ENCODE results near the gene MCM6.

The MCM6 gene

GRCh38 chr2:135840601-135841000 is 35.6 kb downstream of the MCM6 start:
- H2BK5ac ChIP-seq (ENCODE audit: low read length): no peak overlapping the region
- no peak overlapping the region for H3K18ac ChIP-seq (ENCODE audit: low read length)
- H3K36me3 ChIP-seq (replicated peaks in 1 of 2; ENCODE audit: control insufficient read depth in 2 of 2, insufficient read depth in 2 of 2, low read length in 2 of 2): peaks cover 19 to 82% of the 10 kb centered on the region in 2 donors
- no peak overlapping the region for H2BK15ac ChIP-seq (ENCODE audit: low read length)
- H3K27me3 ChIP-seq (ENCODE audit: control insufficient read depth in 3 of 3, insufficient read depth in 3 of 3, low read depth in 1 of 3, low read length in 3 of 3): no peaks in the 10 kb centered on the region
- no peak overlapping the region for H3K4me2 ChIP-seq (ENCODE audit: insufficient read depth, low read length, poor library complexity, severe bottlenecking)
- H3K23ac ChIP-seq (ENCODE audit: low read depth, low read length, poor library complexity): no peak overlapping the region
- H2AFZ ChIP-seq (ENCODE audit: low read length): no peak overlapping the region
- no peaks in the 10 kb centered on the region for H3K79me1 ChIP-seq (ENCODE audit: low read depth, low read length)
- no peak overlapping the region for H3K14ac ChIP-seq (ENCODE audit: low read length)
- no peak overlapping the region for H3K9ac ChIP-seq (ENCODE audit: low read depth, low read length, poor library complexity)
- no peak overlapping the region for H3K4me3 ChIP-seq (ENCODE audit: low read length in 2 of 2)
- H3K4me1 ChIP-seq (ENCODE audit: control insufficient read depth in 2 of 2, insufficient read depth in 1 of 2, low read depth in 1 of 2, low read length in 2 of 2): no peaks in the 10 kb centered on the region
- no peak overlapping the region for H2AK5ac ChIP-seq (ENCODE audit: low read depth, low read length)
- H4K8ac ChIP-seq (ENCODE audit: low read depth, low read length): no peak overlapping the region
- H3K27ac ChIP-seq (replicated peaks; ENCODE audit: low read length): no peak overlapping the region
- no peak overlapping the region for H2BK12ac ChIP-seq (ENCODE audit: low read length)
- WGBS, 2 donors (ENCODE audit: extremely low coverage in 2 of 2, insufficient read length in 2 of 2, insufficient replicate concordance in 1 of 2): no CpG with 5 or more reads among the region's 2 CpGs
- H2BK120ac ChIP-seq (ENCODE audit: low read depth, low read length): no peak overlapping the region
- DNase-seq (ENCODE audit: low spot score): no peak
- no peaks in the 10 kb centered on the region for H3K9me3 ChIP-seq (replicated peaks in 1 of 2; ENCODE audit: control insufficient read depth in 2 of 2, insufficient read depth in 1 of 2, low read depth in 1 of 2, low read length in 2 of 2)
- H3K4ac ChIP-seq (ENCODE audit: low read length): no peak overlapping the region
- H4K91ac ChIP-seq (ENCODE audit: low read depth, low read length, poor library complexity): no peak overlapping the region

DNA sequence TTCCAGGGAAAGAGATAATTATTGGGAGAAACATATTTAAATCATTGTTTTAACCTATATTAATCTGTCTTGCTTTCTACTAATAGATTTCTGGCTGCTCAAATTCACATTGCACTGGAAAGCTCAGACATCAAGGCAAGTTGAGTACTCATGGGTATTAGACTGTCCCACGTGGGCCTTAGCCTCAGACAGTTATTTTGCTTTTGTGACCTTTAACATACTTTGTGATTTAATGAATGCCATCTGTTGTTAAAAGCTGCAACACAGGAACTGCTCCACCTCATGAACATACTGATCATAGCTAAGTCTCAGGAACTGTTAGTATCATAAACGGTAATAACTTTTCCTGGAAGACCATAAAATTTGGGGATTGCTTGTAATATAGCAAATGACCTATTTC is 36.5 kb downstream of the MCM6 start:
- no peak overlapping the region for H2BK5ac ChIP-seq (ENCODE audit: low read length)
- no peak overlapping the region for H3K23ac ChIP-seq (ENCODE audit: low read depth, low read length, poor library complexity)
- no peaks in the 10 kb centered on the region for H3K27me3 ChIP-seq (ENCODE audit: control insufficient read depth in 3 of 3, insufficient read depth in 3 of 3, low read depth in 1 of 3, low read length in 3 of 3)
- H3K36me3 ChIP-seq (replicated peaks in 1 of 2; ENCODE audit: control insufficient read depth in 2 of 2, insufficient read depth in 2 of 2, low read length in 2 of 2): peaks cover 19 to 73% of the 10 kb centered on the region in 2 donors
- WGBS, 2 donors (ENCODE audit: extremely low coverage in 2 of 2, insufficient read length in 2 of 2, insufficient replicate concordance in 1 of 2): no CpG with 5 or more reads among the region's 2 CpGs
- H3K4ac ChIP-seq (ENCODE audit: low read length): no peak overlapping the region
- no peak overlapping the region for H4K8ac ChIP-seq (ENCODE audit: low read depth, low read length)
- no peak overlapping the region for H3K4me3 ChIP-seq (ENCODE audit: low read length in 2 of 2)
- no peak overlapping the region for H2BK12ac ChIP-seq (ENCODE audit: low read length)
- no peak overlapping the region for H2AK5ac ChIP-seq (ENCODE audit: low read depth, low read length)
- no peak for DNase-seq (ENCODE audit: low spot score)
- no peaks in the 10 kb centered on the region for H3K79me1 ChIP-seq (ENCODE audit: low read depth, low read length)
- H3K18ac ChIP-seq (ENCODE audit: low read length): no peak overlapping the region
- no peak overlapping the region for H4K91ac ChIP-seq (ENCODE audit: low read depth, low read length, poor library complexity)
- no peak overlapping the region for H3K27ac ChIP-seq (replicated peaks; ENCODE audit: low read length)
- no peak overlapping the region for H2BK15ac ChIP-seq (ENCODE audit: low read length)
- H3K4me1 ChIP-seq (ENCODE audit: control insufficient read depth in 2 of 2, insufficient read depth in 1 of 2, low read depth in 1 of 2, low read length in 2 of 2): no peaks in the 10 kb centered on the region
- H3K9ac ChIP-seq (ENCODE audit: low read depth, low read length, poor library complexity): no peak overlapping the region
- H3K14ac ChIP-seq (ENCODE audit: low read length): no peak overlapping the region
- no peak overlapping the region for H3K4me2 ChIP-seq (ENCODE audit: insufficient read depth, low read length, poor library complexity, severe bottlenecking)
- H2BK120ac ChIP-seq (ENCODE audit: low read depth, low read length): no peak overlapping the region
- H2AFZ ChIP-seq (ENCODE audit: low read length): no peak overlapping the region
- no peaks in the 10 kb centered on the region for H3K9me3 ChIP-seq (replicated peaks in 1 of 2; ENCODE audit: control insufficient read depth in 2 of 2, insufficient read depth in 1 of 2, low read depth in 1 of 2, low read length in 2 of 2)

GRCh38 chr2:135838502-135838901 is 37.7 kb downstream of the MCM6 start:
- Histone ChIP-seq H3K23ac (ENCODE audit: low read depth, low read length, poor library complexity) (no peak overlapping the region), H3K4me1 (ENCODE audit: control insufficient read depth in 2 of 2, insufficient read depth in 1 of 2, low read depth in 1 of 2, low read length in 2 of 2) (no peaks in the 10 kb centered on the region), H3K9ac (ENCODE audit: low read depth, low read length, poor library complexity) (no peak overlapping the region), H3K4me2 (ENCODE audit: insufficient read depth, low read length, poor library complexity, severe bottlenecking) (no peak overlapping the region), H4K8ac (ENCODE audit: low read depth, low read length) (no peak overlapping the region), H3K4me3 (ENCODE audit: low read length in 2 of 2) (no peak overlapping the region), H2BK120ac (ENCODE audit: low read depth, low read length) (no peak overlapping the region), H3K36me3 (replicated peaks in 1 of 2; ENCODE audit: control insufficient read depth in 2 of 2, insufficient read depth in 2 of 2, low read length in 2 of 2) (peaks cover 13 to 61% of the 10 kb centered on the region in 2 donors), H3K79me1 (ENCODE audit: low read depth, low read length) (no peaks in the 10 kb centered on the region), H3K14ac (ENCODE audit: low read length) (no peak overlapping the region), H3K18ac (ENCODE audit: low read length) (no peak overlapping the region), H2BK12ac (ENCODE audit: low read length) (no peak overlapping the region), H2BK15ac (ENCODE audit: low read length) (no peak overlapping the region), H4K91ac (ENCODE audit: low read depth, low read length, poor library complexity) (no peak overlapping the region), H3K27ac (replicated peaks; ENCODE audit: low read length) (no peak overlapping the region), H2BK5ac (ENCODE audit: low read length) (no peak overlapping the region), H3K27me3 (ENCODE audit: control insufficient read depth in 3 of 3, insufficient read depth in 3 of 3, low read depth in 1 of 3, low read length in 3 of 3) (no peaks in the 10 kb centered on the region), H3K4ac (ENCODE audit: low read length) (no peak overlapping the region), H3K9me3 (replicated peaks in 1 of 2; ENCODE audit: control insufficient read depth in 2 of 2, insufficient read depth in 1 of 2, low read depth in 1 of 2, low read length in 2 of 2) (no peaks in the 10 kb centered on the region), H2AK5ac (ENCODE audit: low read depth, low read length) (no peak overlapping the region), H2AFZ (ENCODE audit: low read length) (no peak overlapping the region)
- no CpG with 5 or more reads among the region's 3 CpGs for WGBS, 2 donors (ENCODE audit: extremely low coverage in 2 of 2, insufficient read length in 2 of 2, insufficient replicate concordance in 1 of 2)
- DNase-seq (ENCODE audit: low spot score): no peak

DNA sequence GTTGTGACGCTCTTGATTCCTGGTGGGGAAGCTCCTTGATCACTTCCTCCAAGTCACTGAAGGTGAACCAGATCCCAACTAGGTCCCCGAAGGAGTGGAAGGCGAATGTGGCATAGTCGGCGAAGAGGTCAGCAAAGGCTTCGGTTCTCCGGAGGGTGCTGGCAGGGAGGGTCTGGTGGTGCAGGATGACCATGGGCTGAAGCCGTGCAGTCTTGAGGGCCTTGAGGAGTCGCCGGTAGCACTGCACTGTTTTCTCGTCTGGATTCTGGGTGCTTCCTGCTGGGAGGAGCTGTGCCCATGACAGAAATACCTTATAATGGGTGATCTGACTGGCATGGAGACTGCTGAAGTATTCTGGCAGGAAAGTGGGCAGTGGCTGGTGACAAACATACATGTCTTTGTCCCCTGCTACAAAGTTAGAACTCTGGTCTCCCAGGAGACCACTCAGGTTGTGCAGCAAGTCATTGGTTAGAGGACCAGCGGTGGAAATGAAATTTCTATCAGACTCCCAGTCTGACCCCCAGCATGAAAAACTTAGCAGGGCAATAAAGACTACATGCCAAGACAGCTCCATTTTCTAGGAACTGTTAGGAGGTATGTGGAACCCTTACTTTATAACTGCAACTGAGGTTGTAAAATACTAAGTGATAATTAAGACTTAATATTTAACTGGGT is 39.5 kb downstream of the MCM6 start, which contains the start of gene LCT:
TSS of gene LCT (minus strand) at position 589 of the 675 bp plus-strand sequence. CDS start at position 574, 15 bp downstream.
- no peak within 1 kb of the TSS for H3K27ac ChIP-seq (replicated peaks; ENCODE audit: low read length)
- H3K79me1 ChIP-seq (ENCODE audit: low read depth, low read length): no peaks in the 10 kb centered on the region
- no peak for DNase-seq (ENCODE audit: low spot score)
- H2BK5ac ChIP-seq (ENCODE audit: low read length): no peak within 1 kb of the TSS
- H2BK15ac ChIP-seq (ENCODE audit: low read length): no peak within 1 kb of the TSS
- H4K91ac ChIP-seq (ENCODE audit: low read depth, low read length, poor library complexity): no peak within 1 kb of the TSS
- H3K9ac ChIP-seq (ENCODE audit: low read depth, low read length, poor library complexity): no peak within 1 kb of the TSS
- H3K4me1 ChIP-seq (ENCODE audit: control insufficient read depth in 2 of 2, insufficient read depth in 1 of 2, low read depth in 1 of 2, low read length in 2 of 2): no peaks in the 10 kb centered on the region
- H3K4me2 ChIP-seq (ENCODE audit: insufficient read depth, low read length, poor library complexity, severe bottlenecking): no peak within 1 kb of the TSS
- H3K4ac ChIP-seq (ENCODE audit: low read length): no peak within 1 kb of the TSS
- H2AK5ac ChIP-seq (ENCODE audit: low read depth, low read length): no peak within 1 kb of the TSS
- WGBS, 2 donors (ENCODE audit: extremely low coverage in 2 of 2, insufficient read length in 2 of 2, insufficient replicate concordance in 1 of 2): no CpG with 5 or more reads among the region's 12 CpGs
- H3K36me3 ChIP-seq (replicated peaks in 1 of 2; ENCODE audit: control insufficient read depth in 2 of 2, insufficient read depth in 2 of 2, low read length in 2 of 2): peaks cover 4 to 43% of the 10 kb centered on the region in 2 donors
- no peak within 1 kb of the TSS for H3K18ac ChIP-seq (ENCODE audit: low read length)
- H4K8ac ChIP-seq (ENCODE audit: low read depth, low read length): no peak within 1 kb of the TSS
- H3K9me3 ChIP-seq (replicated peaks in 1 of 2; ENCODE audit: control insufficient read depth in 2 of 2, insufficient read depth in 1 of 2, low read depth in 1 of 2, low read length in 2 of 2): no peaks in the 10 kb centered on the region
- H3K23ac ChIP-seq (ENCODE audit: low read depth, low read length, poor library complexity): no peak within 1 kb of the TSS
- no peak within 1 kb of the TSS for H3K4me3 ChIP-seq (ENCODE audit: low read length in 2 of 2)
- H2BK120ac ChIP-seq (ENCODE audit: low read depth, low read length): no peak within 1 kb of the TSS
- no peak within 1 kb of the TSS for H2AFZ ChIP-seq (ENCODE audit: low read length)
- H3K27me3 ChIP-seq (ENCODE audit: control insufficient read depth in 3 of 3, insufficient read depth in 3 of 3, low read depth in 1 of 3, low read length in 3 of 3): no peaks in the 10 kb centered on the region
- no peak within 1 kb of the TSS for H3K14ac ChIP-seq (ENCODE audit: low read length)
- no peak within 1 kb of the TSS for H2BK12ac ChIP-seq (ENCODE audit: low read length)

Data from neuronal stem cell (in vitro differentiated cells).